Stimulated activated CD8-positive, alpha-beta memory T cell treated with anti-CD3 and anti-CD28 coated beads, Interleukin-4, amount 100 ng/mL, for 24 hours (primary cell): Measurements from ENCODE around the gene NPIPB12.
"Not testable (repeated sequence)": the region's sequence is repeated elsewhere in the genome, so short reads cannot be mapped to it uniquely, and the experiment has no call there.

Experiments
- DNase-seq: peaks from one replicate; pipeline ENCODE4 v3.0.0-alpha.2; 2020; ENCODE audit warnings: low read depth

NPIPB12 gene

DNA sequence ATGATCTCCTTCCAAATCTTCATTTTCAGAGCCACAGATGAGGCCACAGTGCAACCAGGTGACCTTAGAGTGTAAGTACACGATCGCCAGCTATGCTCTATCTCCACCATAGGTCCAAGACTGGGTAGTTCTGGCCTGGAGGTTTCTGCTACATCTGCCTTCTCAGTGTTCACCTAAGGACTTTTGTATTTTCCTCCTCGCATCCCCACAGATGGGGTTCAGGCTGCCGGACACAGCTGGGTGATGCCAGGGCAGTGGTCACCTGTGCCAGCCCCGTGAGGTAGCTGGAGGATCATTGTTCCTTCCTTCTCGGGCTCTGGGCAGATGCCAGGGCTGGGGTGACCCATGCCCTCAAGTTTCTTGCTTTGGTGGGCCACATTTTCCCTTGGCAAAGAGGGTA is at the start of gene NPIPB12:
Gene NPIPB12, minus strand, starts transcription at position 101 of the 400 bp plus-strand sequence.
- not testable (repeated sequence) for DNase-seq

DNA sequence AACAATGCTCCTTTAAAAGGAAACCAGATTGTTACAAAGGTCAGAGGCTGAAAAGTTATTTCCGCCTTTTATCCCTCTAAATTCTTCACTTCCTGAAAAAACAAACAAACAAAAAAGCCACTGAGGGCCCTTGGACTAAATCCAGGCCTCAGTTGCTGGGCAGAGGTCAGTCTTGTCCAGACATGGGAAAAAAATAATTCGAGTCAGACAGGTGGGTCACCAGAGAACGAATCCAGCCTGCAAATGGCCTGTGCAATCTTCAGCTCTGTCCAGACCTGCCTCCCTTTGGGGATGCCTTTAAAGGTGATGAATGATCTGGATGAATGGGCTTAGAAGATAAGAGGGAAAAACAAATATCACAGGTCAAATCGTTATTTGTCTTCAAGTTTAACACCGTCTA is 15.3 kb upstream of the NPIPB12 start:
- DNase-seq: not testable (repeated sequence)

DNA sequence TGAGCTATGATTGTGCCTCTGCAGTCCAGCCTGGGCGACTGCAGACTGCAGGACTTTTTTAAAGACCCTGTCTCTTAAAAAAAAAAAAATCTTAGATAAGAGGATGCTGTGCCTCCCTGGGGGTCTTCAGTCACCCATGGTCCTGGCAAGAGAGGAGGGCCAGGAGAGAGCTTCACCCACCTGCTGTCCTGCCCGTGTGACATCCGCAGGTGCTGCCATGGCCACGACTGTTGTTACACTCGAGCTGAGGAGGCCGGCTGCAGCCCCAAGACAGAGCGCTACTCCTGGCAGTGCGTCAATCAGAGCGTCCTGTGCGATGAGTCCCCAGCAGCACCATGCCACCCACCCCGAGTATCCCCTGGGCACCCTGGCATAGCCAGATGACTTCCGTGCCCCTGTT is 23.9 kb downstream of the NPIPB12 start:
- DNase-seq: not testable (repeated sequence)

DNA sequence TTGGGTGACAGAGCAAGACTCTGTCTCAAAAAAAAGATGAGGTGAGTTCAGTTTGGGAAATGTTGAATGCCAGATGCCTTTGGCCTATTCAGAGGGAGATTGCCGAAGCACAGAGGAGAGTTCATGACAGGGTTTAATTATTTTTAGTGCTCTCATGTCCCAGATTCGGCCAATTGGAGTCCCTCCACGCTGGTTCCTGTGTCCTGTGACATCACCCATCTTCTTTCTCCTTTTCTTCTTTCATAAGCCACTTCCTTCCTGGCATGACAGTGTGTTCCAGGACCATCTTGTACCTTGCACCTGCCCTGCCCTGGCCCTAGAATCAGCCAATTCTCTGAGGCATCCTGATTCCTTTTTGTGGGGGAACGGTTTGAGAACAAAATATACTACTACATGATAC is 34.1 kb downstream of the NPIPB12 start:
- DNase-seq: not testable (repeated sequence)

DNA sequence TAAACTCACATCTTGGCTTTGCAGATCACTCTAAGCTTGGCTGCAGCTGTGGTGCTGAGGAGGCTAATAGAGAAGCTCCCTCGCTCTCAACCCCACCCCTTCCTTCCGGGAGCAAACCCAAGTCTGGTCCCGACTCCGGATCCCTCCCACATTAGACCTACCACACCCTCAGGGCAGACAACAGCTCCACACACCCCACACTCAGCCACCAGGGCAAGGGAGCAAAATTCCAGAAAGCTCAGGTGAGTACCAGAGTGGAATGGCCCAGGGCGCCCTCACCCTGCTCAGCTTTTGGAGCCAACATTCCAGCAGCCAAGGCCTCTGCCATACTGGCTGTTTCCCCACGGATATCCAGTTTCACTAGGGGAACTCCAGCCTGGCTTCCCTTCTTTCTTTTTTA is 36.5 kb downstream of the NPIPB12 start:
- DNase-seq: not testable (repeated sequence)

DNA sequence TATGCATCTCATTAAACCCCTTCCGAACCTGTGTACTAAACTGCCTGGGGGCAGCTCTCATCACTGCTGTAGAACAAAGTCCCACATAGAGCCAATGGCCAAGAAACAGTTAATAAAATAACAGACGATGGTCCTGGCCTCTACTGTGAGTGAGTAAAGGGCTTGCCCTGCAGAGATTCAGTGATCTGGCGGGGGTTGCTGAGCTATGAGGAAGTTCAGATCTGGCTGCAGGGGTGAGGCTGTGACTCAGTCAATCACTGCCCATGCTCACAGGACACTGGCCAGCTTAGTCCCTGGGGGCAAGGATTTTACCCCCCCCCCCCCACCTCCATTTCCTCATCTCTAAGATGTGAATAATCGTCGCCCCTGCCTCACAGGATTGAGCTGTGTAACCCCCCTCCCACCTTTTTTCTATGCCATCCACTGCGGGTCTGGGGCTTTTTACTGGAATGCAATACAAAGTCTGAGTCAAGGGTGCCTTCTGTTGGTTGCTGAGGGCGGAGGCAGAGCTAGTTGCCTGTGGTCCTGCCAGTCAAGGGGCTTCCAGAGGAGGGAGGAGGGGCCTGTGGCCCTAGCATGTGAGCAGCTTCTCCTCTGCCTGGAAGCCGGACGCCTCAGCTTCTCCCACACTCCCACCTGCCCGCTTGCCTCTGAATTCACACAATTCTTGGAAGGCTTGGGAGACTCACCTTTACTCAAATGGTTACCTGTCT is 38.4 kb downstream of the NPIPB12 start:
- not testable (repeated sequence) for DNase-seq

DNA sequence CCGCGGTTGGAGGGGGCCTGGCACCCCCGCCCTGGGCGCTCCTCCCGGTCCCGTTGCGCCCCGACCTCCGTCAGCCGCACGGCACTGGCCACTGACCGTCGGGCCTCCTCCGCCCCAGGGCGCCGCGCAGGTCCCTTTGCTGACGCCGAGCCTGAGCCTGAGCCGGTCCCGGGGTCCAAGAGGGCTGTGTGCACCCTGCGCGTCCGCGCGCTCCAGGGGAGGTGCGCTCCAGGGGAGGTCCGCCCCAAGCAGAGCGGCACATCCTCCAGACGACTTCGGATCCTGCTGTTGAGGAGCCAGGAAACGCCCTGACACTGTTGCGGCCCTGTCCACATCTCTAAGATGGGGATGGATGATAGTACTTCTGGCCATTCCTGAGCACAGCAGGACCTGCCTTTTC is 39.3 kb downstream of the NPIPB12 start:
- not testable (repeated sequence) for DNase-seq

DNA sequence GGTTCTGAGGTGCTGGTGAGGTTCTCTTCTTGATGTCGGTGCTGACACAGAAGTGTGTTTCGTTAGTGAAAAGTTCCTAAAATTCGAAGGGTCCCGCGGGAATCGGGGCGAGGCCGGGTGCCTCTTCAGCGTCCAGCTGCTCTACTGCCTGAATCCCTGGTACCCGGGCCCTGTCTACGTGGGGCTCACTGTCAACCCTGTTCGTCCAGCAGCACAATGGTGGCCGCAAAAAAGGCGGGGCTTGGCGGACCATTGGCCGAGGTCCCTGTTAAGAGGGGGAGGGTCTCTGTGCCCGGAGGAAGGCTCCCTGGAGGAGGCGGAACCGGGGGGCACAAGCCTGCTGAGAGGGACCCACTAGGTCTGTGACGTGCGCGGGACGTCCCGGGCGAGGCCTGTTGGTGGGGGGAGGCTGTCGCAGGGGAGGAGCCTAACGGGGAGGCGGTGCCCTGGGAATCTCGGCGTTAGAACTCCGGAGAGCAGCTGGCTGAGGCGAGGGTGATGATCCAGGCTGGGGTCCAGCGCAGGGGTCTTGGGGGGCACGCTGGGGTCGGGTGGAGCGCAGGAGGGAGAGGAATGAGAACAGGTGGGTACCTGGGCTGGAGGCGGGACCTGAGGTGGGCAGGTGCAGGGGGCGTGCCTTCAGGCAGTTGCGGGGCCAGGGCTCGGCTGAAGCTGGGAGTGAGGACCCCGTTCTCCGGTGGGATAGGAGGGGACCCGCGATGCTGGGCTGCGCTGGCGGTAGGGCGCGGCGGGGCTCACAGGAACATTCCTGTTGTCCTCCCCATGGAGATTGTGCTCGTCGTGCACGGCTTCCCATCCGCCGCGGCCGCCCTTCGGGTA is 40.0 kb downstream of the NPIPB12 start:
- DNase-seq: not testable (repeated sequence)

DNA sequence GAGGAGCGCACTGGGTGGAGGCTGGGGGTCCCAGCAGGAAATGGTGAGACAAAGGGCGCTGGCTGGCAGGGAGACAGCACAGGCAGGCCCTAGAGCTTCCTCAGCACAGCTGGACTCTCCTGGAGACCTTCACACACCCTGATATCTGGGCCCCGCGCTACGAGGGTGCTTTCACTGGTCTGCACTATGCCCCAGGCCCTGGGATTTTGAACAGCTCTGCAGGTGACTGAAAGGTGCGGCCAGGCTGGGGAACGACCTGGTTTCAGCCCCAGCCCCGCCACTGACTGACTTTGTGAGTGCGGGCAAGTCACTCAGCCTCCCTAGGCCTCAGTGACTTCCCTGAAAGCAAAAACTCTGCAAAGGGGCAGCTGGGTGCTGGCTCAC is 45.6 kb downstream of the NPIPB12 start:
- not testable (repeated sequence) for DNase-seq

DNA sequence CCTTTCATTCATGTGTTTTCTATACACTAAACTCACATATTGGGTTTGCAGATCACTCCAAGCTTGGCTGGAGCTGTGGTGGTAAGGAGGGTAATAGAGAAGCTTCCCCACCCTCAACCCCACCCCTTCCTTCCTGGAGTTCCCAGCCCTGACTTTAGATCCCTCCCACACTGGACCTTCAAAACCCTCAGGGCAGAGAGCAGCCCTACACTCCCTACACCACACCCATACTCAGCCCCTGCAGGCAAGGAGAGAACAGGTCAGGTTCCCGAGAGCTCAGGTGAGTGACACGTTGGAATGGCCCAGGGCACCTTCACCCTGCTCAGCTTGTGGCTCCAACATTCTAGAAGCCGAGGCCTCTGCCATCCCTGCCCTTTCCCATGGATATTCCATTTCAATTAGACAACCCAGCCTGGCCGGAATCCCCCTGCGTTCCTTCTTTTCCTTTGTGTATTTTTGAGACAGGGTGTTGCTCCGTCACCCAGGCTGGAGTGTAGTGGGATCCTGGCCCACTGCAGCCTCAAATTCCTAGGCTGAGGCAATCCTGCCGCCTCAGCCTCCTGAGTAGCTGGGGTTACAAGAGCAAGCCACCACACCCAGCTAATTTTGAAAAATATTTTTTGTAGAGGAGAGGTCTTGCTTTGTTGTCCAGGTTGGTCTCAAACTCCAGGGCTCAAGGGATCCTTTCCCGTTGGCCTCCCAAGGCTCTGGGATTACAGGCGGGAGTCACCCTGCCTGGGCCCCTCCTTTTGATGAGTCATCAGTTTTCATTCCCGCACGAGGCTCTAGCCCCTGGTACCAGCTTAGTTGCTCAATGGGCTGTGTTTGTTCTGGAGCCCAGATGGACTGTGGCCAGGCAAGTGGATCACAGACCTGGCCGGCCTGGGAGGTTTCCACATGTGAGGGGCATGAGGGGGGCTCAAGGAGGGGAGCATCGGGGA is 46.2 kb downstream of the NPIPB12 start, which contains the start of gene SULT1A4:
Gene SULT1A4, plus strand, starts transcription at position 208 of the 941 bp plus-strand sequence. CDS start 1,473 bp downstream, outside the sequence.
- not testable (repeated sequence) for DNase-seq

DNA sequence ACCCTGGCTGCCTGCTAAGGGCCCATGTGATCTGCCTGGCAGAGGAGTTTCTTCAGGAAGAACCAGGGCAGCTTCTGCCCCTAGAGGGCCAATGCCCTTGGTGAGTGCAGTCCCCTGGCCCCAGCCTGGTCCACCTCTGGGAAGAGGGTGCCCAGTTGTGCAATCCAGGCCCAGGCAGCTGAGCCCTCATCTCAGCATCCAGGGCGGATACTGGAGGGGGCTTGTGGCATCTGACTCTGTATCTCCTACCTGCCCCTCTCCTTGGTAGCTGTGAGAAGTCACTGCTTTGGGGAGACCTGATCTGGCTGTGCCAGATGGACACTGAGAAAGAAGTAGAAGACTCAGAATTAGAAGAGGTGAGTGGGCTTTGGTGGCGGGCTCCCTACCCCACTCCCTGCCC is 48.5 kb downstream of the NPIPB12 start:
- DNase-seq: not testable (repeated sequence)

DNA sequence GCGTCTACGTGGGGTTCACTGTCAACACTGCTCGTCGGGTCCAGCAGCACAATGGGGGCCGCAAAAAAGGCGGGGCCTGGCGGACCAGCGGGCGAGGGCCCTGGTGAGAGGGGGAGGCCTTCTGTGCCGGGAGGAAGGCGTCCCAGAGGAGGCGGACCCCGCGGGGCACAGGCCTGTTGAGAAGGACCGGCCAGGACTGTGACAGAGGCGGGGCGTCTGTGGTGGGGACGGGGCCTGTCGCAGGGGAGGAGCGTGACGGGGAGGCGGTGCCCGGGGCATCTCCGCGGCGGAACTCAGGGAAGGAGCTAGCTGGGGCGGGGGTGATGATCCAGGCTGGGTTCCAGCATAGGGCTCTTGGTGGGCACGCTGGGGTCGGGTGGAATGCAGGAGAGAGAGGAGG is 51.4 kb downstream of the NPIPB12 start:
- not testable (repeated sequence) for DNase-seq

DNA sequence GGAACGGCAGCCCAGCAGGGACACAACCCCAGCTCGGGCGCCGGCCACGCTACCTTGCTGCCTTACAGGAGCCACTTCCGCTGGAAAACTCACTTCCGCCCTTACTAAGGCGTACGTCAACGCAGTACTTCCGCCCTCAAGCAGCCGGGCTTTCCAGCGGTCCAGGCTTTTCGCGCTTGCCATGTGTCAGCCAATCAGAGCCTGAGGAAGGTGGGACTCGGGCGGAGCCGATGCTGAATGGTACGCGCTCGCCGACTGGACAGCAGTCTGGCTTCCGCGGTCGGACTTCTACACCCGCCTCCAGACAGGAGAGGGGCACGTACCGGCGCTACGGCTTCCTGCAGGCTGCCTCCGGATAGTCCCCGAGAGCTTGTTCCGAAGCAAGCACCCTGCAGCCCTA is 51.9 kb downstream of the NPIPB12 start, which contains the start of the genes BOLA2 and SLX1B:
Gene BOLA2, minus strand, starts transcription at position 83 of the 400 bp plus-strand sequence. CDS start 98 bp downstream, outside the sequence.
Gene SLX1B, plus strand, starts transcription at position 265 of the 400 bp plus-strand sequence.
- DNase-seq: not testable (repeated sequence)

DNA sequence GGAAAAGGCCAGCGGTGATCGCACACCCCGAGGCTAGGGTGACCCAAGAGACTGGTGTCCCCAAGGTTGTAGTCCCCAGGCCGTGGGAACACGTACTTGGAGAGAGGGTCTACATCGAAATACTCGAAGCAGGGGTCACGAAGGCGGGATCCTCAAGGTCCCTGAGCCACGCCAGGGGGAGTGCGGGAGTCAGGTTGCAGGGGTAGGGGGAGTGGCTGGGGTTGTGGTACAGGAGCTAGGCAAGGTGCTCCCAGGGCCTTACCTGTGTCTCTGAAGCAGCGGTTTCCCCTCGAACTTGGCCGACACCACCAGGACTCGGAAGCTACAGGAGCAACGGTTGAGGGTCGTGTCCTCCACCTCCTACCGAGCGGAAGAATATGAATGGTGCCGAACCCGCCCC is 52.5 kb downstream of the NPIPB12 start:
- DNase-seq: not testable (repeated sequence)
